ENCODE measurements around the gene MAN1A2. TPM values are rescaled to one million over a fixed set of nuclear protein-coding genes. Genes with fewer than 3 reads are reported as not detected.

MAN1A2 gene
- total and polyA plus RNA-seq, 7 donors: 1.8 to 52.8 (median 36.8) TPM

DNA sequence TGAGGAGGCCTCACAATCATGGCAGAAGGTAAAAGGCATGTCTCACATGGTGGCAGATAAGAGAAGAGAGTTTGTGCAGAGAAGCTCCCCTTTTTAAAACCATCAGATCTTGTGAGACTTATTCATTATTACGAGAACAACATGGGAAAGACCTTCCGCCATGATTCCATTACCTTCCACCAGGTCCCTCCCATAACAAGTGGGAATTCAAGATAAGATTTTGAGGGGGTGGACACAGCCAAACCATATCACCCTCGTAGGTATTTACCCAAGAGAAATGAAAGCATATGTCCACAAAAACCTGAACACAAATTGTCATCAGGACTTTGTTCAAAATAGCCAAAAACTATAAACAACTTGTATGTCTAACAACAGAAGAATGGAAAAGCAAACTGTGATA is 192.7 kb downstream of the MAN1A2 start:
- DNase-seq: no peak
- intact Hi-C loops (cut with DNase I): no loop called here

GRCh38 chr1:117561071-117561470 is 193.8 kb downstream of the MAN1A2 start:
- intact Hi-C loops (cut with DNase I): no loop called here
- no peaks in the 10 kb centered on the region for H3K27me3 ChIP-seq
- H3K27ac ChIP-seq: no peak overlapping the region
- TF ChIP-seq POLR2AphosphoS5 (IDR thresholded peaks at IDR 0.05): no peak
- TF ChIP-seq POLR2A (IDR thresholded peaks at IDR 0.05): no peak
- no peak for TF ChIP-seq CTCF (IDR thresholded peaks at IDR 0.05)
- no peak for TF ChIP-seq EP300 (IDR thresholded peaks at IDR 0.05)
- DNase-seq: no peak
- WGBS, 2 donors: 95% methylated on average over 2 of the region's 2 CpGs
- no peaks in the 10 kb centered on the region for H3K9me3 ChIP-seq
- H3K36me3 ChIP-seq: no peaks in the 10 kb centered on the region
- H3K4me3 ChIP-seq: no peak overlapping the region
- no peaks in the 10 kb centered on the region for H3K4me1 ChIP-seq

More for the DNA sequence above, 192.7 kb downstream of the MAN1A2 start:
- H3K36me3 ChIP-seq: no peaks in the 10 kb centered on the region
- H3K27me3 ChIP-seq: no peaks in the 10 kb centered on the region
- no peaks in the 10 kb centered on the region for H3K4me1 ChIP-seq
- TF ChIP-seq POLR2A (IDR thresholded peaks at IDR 0.05) (no peak), CTCF (IDR thresholded peaks at IDR 0.05) (no peak), POLR2AphosphoS5 (IDR thresholded peaks at IDR 0.05) (no peak), EP300 (IDR thresholded peaks at IDR 0.05) (no peak)
- no peak overlapping the region for H3K27ac ChIP-seq
- 86% methylated on average over 3 of the region's 3 CpGs for WGBS, 2 donors
- H3K9me3 ChIP-seq: no peaks in the 10 kb centered on the region
- H3K4me3 ChIP-seq: no peak overlapping the region

DNA sequence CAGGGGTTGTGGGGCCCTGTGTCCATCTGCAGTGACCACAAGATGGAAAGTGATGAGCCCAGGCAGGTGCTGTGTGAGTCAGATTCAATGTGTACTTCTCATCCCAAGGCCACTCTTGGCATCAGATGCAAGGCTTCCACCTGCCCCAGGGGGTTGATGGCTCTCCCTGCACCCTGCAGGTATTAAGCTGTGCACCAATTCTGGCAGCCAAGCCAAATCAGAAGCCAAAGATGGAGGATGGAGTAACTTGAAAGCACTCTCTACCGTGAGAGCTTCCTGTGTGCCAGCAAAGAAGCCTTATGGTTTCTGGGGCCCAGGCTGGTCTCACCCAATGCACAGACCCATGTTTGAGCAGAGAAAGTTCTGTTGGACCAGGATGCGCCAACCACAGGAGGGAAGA is 194.3 kb downstream of the MAN1A2 start:
- H3K9me3 ChIP-seq: no peaks in the 10 kb centered on the region
- TF ChIP-seq POLR2A (IDR thresholded peaks at IDR 0.05) (no peak), EP300 (IDR thresholded peaks at IDR 0.05) (no peak), CTCF (IDR thresholded peaks at IDR 0.05) (no peak), POLR2AphosphoS5 (IDR thresholded peaks at IDR 0.05) (no peak)
- H3K4me1 ChIP-seq: no peaks in the 10 kb centered on the region
- H3K27ac ChIP-seq: no peak overlapping the region
- DNase-seq: no peak
- no peak overlapping the region for H3K4me3 ChIP-seq
- no peaks in the 10 kb centered on the region for H3K27me3 ChIP-seq
- WGBS, 2 donors: 95 to 98% methylated on average over 2 of the region's 2 CpGs
- intact Hi-C loops (cut with DNase I): no loop called here
- no peaks in the 10 kb centered on the region for H3K36me3 ChIP-seq

DNA sequence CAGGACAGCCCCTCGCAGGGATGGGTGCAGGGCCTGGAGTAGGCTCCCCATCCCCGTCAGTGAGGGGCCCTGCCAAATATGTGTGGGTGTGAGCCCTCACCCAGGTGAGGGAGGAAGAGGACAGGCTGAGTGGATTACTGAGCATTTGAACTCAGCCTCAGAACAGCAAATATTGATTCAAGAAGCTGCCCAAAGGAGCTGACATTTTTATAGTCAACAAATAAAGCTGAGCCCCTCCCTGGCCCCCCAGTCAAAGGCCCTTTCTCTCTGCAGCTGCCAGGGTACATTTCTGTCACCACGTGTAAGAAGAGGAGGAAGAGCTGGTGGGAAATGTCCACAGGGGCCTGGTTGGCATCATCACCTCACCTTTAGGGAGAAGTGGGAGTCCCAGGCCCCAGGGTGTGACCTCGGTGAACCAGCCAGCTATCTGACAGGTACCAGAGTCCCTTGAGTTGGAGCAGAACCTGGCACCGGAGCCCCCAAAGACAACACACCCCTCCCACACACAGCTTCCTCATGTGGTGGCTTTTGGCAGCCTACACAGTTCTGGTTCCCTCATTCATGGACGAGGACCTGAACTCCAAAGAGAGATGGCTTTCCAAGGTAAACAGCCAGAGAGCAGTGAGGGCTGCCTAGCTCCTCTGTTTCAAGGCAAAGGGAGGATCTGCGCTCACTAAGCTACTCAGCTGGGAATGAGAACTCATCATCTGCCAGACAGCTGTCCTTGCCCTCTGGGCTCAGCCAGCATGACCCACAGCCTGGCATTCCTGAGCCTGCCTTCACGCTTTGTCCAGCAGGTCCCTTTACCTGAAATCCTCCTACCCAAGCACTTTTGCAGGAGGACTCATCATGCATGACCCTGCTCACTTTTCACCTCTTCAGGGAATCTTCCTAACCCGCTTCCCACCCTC is 195.6 kb downstream of the MAN1A2 start:
- no peak for DNase-seq
- H3K27me3 ChIP-seq: no peaks in the 10 kb centered on the region
- no peaks in the 10 kb centered on the region for H3K9me3 ChIP-seq
- H3K4me1 ChIP-seq: no peaks in the 10 kb centered on the region
- no peak overlapping the region for H3K4me3 ChIP-seq
- H3K27ac ChIP-seq: no peak overlapping the region
- no peak for TF ChIP-seq CTCF (IDR thresholded peaks at IDR 0.05)
- TF ChIP-seq EP300 (IDR thresholded peaks at IDR 0.05): no peak
- TF ChIP-seq POLR2AphosphoS5 (IDR thresholded peaks at IDR 0.05): no peak
- TF ChIP-seq POLR2A (IDR thresholded peaks at IDR 0.05): no peak
- intact Hi-C loops (cut with DNase I): no loop called here
- no peaks in the 10 kb centered on the region for H3K36me3 ChIP-seq
- 31 to 66% methylated on average over 9 of the region's 9 CpGs for WGBS, 2 donors
